Measurements from ENCODE around the gene PCDH9.

The PCDH9 gene

DNA sequence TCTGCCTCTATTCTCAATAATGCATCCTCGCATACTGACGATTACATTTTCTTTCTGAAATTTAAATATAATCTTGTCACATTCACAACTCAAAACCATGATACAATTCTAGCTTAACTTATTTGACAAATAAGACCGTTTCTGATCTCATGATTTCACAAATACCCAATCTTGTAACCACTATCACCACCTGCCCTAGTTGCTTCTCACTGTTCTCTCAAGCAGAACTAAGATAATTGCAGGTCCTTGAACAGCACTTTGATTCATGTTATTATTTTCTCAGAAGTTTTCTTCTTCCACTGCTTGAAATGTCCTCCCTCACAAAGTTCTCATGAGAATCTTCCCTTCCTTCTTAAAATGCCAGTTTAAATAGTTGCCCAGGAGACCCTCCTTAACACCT, 211.4 kb downstream of the PCDH9 start:
- H4K20me1 ChIP-seq (ENCODE audit: insufficient read depth, low read length) = no peaks in the 10 kb centered on the region
- no peak for TF ChIP-seq EZH2 (IDR thresholded peaks at IDR 0.05; ENCODE audit: borderline replicate concordance, low read length)
- TF ChIP-seq, protein P1, sequence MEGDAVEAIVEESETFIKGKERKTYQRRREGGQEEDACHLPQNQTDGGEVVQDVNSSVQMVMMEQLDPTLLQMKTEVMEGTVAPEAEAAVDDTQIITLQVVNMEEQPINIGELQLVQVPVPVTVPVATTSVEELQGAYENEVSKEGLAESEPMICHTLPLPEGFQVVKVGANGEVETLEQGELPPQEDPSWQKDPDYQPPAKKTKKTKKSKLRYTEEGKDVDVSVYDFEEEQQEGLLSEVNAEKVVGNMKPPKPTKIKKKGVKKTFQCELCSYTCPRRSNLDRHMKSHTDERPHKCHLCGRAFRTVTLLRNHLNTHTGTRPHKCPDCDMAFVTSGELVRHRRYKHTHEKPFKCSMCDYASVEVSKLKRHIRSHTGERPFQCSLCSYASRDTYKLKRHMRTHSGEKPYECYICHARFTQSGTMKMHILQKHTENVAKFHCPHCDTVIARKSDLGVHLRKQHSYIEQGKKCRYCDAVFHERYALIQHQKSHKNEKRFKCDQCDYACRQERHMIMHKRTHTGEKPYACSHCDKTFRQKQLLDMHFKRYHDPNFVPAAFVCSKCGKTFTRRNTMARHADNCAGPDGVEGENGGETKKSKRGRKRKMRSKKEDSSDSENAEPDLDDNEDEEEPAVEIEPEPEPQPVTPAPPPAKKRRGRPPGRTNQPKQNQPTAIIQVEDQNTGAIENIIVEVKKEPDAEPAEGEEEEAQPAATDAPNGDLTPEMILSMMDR (IDR thresholded peaks at IDR 0.05; ENCODE audit: low read length) = no peak

DNA sequence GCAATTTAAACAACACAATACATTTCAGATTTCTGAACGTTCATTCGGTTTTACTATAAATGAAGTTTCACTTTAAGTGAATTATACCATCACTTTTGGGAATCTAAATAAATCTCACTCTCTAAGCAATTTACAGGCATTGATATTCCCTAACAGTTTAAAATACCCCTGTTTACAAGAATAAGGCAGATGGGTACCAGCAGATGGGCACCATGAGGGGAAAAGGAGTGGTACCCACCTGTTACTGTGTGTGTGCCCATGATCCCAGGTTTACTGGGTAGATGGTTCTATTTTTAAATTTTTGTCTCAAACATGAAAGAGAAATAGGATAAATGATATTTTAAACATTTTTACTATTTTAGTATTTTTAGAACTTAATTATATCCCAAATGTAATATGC, 212.9 kb downstream of the PCDH9 start:
- no peak overlapping the region; the same call in 1 of the 2 replicates for H3K4me2 ChIP-seq (ENCODE audit: low read length)
- no peaks in the 10 kb centered on the region for H4K20me1 ChIP-seq (ENCODE audit: insufficient read depth, low read length)
- no peak overlapping the region for H3K9ac ChIP-seq (ENCODE audit: low read length)
- H2AFZ ChIP-seq (ENCODE audit: low read length) = peak overlapping the region; percentile 15; the same call in 1 of the 2 replicates
- TF ChIP-seq, protein P1 (IDR thresholded peaks at IDR 0.05; ENCODE audit: low read length) = no peak
- no peak for TF ChIP-seq EZH2 (IDR thresholded peaks at IDR 0.05; ENCODE audit: borderline replicate concordance, low read length)
- no peaks in the 10 kb centered on the region for H3K79me2 ChIP-seq (ENCODE audit: insufficient read depth, low read length)
- no peaks in the 10 kb centered on the region for H3K9me2 ChIP-seq (ENCODE audit: low read depth, low read length)
- H3K4me3 ChIP-seq (ENCODE audit: low read depth, low read length, poor library complexity, severe bottlenecking) = no peak overlapping the region
- no peaks in the 10 kb centered on the region for H3K27me3 ChIP-seq (ENCODE audit: insufficient read depth, low read length)
- no peaks in the 10 kb centered on the region for H3F3A ChIP-seq (ENCODE audit: insufficient read depth, low read length)
- H3K36me3 ChIP-seq (ENCODE audit: insufficient read depth, low read length) = no peaks in the 10 kb centered on the region
- H3K27ac ChIP-seq (ENCODE audit: low read depth, low read length, poor library complexity, severe bottlenecking) = no peak overlapping the region
- H3K4me1 ChIP-seq (ENCODE audit: insufficient read depth, low read length, severe bottlenecking) = peaks cover 23% of the 10 kb centered on the region
- peaks cover 17% of the 10 kb centered on the region for H3K9me3 ChIP-seq (ENCODE audit: low read length)

More for the DNA sequence above, 211.4 kb downstream of the PCDH9 start:
- H3K9ac ChIP-seq (ENCODE audit: low read length) = no peak overlapping the region
- peaks cover 37% of the 10 kb centered on the region for H3K4me1 ChIP-seq (ENCODE audit: insufficient read depth, low read length, severe bottlenecking)
- H3K4me3 ChIP-seq (ENCODE audit: low read depth, low read length, poor library complexity, severe bottlenecking) = no peak overlapping the region
- H3F3A ChIP-seq (ENCODE audit: insufficient read depth, low read length) = 0 out of 2 replicates have a peak, but pooled peaks cover 2% of the 10 kb centered on the region
- H3K4me2 ChIP-seq (ENCODE audit: low read length) = no peak overlapping the region
- H3K36me3 ChIP-seq (ENCODE audit: insufficient read depth, low read length) = no peaks in the 10 kb centered on the region
- no peaks in the 10 kb centered on the region for H3K9me2 ChIP-seq (ENCODE audit: low read depth, low read length)
- H3K79me2 ChIP-seq (ENCODE audit: insufficient read depth, low read length) = no peaks in the 10 kb centered on the region
- no peaks in the 10 kb centered on the region for H3K27me3 ChIP-seq (ENCODE audit: insufficient read depth, low read length)
- H2AFZ ChIP-seq (ENCODE audit: low read length) = peak overlapping the region; percentile 51; the same call in 1 of the 2 replicates
- H3K9me3 ChIP-seq (ENCODE audit: low read length) = peaks cover 23% of the 10 kb centered on the region
- no peak overlapping the region for H3K27ac ChIP-seq (ENCODE audit: low read depth, low read length, poor library complexity, severe bottlenecking)

DNA sequence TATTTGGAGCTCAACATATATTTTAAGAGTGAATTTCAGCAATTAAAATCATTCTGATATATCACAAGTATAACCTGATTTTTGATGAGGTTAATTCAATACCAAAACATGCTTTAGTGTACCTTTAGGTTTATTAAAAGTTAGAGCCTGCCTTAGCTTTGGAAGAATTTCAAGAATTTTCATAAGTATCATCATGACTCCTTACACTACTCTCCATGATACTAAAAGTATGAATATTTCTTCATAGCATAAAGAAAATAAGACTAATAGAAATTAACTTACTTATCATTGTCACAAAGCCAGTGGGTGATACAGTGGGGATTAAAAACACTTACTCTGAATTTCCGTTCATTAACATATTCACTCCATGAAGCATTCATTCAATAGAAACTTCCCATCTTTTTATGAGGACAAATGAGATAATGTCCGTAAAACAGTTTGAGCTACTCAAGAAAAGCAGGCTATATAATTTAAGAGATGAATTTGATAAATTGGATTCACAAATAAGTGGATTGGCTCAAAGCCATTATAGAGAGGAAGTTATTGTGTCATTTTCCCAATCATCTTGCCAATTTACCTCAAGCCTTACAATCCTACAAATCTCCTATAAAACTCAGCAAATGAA, 214.0 kb downstream of the PCDH9 start:
- no peak overlapping the region for H3K4me2 ChIP-seq (ENCODE audit: low read length)
- H3K36me3 ChIP-seq (ENCODE audit: insufficient read depth, low read length) = no peaks in the 10 kb centered on the region
- TF ChIP-seq, protein P1 (IDR thresholded peaks at IDR 0.05; ENCODE audit: low read length) = no peak
- TF ChIP-seq EZH2 (IDR thresholded peaks at IDR 0.05; ENCODE audit: borderline replicate concordance, low read length) = no peak
- no peaks in the 10 kb centered on the region for H3K79me2 ChIP-seq (ENCODE audit: insufficient read depth, low read length)
- H3K9me2 ChIP-seq (ENCODE audit: low read depth, low read length) = no peaks in the 10 kb centered on the region
- H3F3A ChIP-seq (ENCODE audit: insufficient read depth, low read length) = no peaks in the 10 kb centered on the region
- no peak overlapping the region for H3K4me3 ChIP-seq (ENCODE audit: low read depth, low read length, poor library complexity, severe bottlenecking)
- peaks cover 26% of the 10 kb centered on the region for H3K4me1 ChIP-seq (ENCODE audit: insufficient read depth, low read length, severe bottlenecking)
- no peak overlapping the region for H3K9ac ChIP-seq (ENCODE audit: low read length)
- no peaks in the 10 kb centered on the region for H4K20me1 ChIP-seq (ENCODE audit: insufficient read depth, low read length)
- peak overlapping the region; percentile 15; the same call in 1 of the 2 replicates for H2AFZ ChIP-seq (ENCODE audit: low read length)
- peaks cover 15% of the 10 kb centered on the region for H3K9me3 ChIP-seq (ENCODE audit: low read length)
- H3K27ac ChIP-seq (ENCODE audit: low read depth, low read length, poor library complexity, severe bottlenecking) = no peak overlapping the region
- H3K27me3 ChIP-seq (ENCODE audit: insufficient read depth, low read length) = no peaks in the 10 kb centered on the region

Measured in OCI-LY1 (cell line).